Liver (tissue), 9 donors: Measurements from ENCODE around the gene PFKP. TPM values are rescaled to one million over a fixed set of nuclear protein-coding genes. Genes with fewer than 3 reads are reported as not detected.

Experiments used
- DNase-seq: peaks from one replicate; pipeline ENCODE4 v3.0.0-alpha.2; 2017; ENCODE audit warnings: low spot score
- H3K27ac ChIP-seq, 2 donors: one replicate each; pipeline ENCODE4 v1.7.0; 2013; ENCODE audit warnings: inconsistent platforms in 2 of 2, low read length in 2 of 2, control low read depth in 1 of 2, low read depth in 1 of 2, mild to moderate bottlenecking in 1 of 2
- H3K27me3 ChIP-seq, 4 donors: one replicate each; pipeline versions ENCODE4 v1.6.1 to v1.7.0; 2013; ENCODE audit warnings: low read length in 3 of 4, inconsistent platforms in 1 of 4, mild to moderate bottlenecking in 1 of 4, moderate library complexity in 1 of 4; ENCODE audit not compliant: control insufficient read depth in 4 of 4, insufficient read depth in 4 of 4
- H3K36me3 ChIP-seq, 4 donors: one replicate each; pipeline versions ENCODE4 v1.6.1 to v1.7.0; 2013; ENCODE audit warnings: low read length in 3 of 4, mild to moderate bottlenecking in 3 of 4, low read depth in 1 of 4, moderate library complexity in 1 of 4; ENCODE audit not compliant: control insufficient read depth in 4 of 4, insufficient read depth in 3 of 4
- H3K4me1 ChIP-seq, 4 donors: one replicate each; pipeline versions ENCODE4 v1.6.1 to v1.7.0; 2013; ENCODE audit warnings: low read length in 3 of 4, mild to moderate bottlenecking in 3 of 4, moderate library complexity in 1 of 4; ENCODE audit not compliant: control insufficient read depth in 4 of 4, insufficient read depth in 4 of 4
- H3K4me3 ChIP-seq, 3 donors: one replicate each; pipeline versions ENCODE4 v1.6.1 to v1.7.0; 2013; ENCODE audit warnings: low read length in 3 of 3, control low read depth in 1 of 3, low read depth in 1 of 3, mild to moderate bottlenecking in 1 of 3
- H3K9ac ChIP-seq, 2 donors: one replicate each; pipeline ENCODE4 v1.7.0; 2013; ENCODE audit warnings: low read length in 2 of 2, mild to moderate bottlenecking in 2 of 2, moderate library complexity in 2 of 2, control low read depth in 1 of 2, low read depth in 1 of 2
- H3K9me3 ChIP-seq, 4 donors: one replicate each; pipeline versions ENCODE4 v1.6.1 to v1.7.0; 2013; ENCODE audit warnings: low read length in 3 of 4; ENCODE audit not compliant: control insufficient read depth in 4 of 4
- ATF3 ChIP-seq: IDR thresholded peaks from 2 replicates; pipeline ENCODE4 v1.6.1; 2016; ENCODE audit warnings: antibody characterized with exemption
- EGR1 ChIP-seq, 2 donors: IDR thresholded peaks; 2 replicates each; pipeline ENCODE4 v1.6.1; 2016 to 2018; ENCODE audit warnings: antibody characterized with exemption in 2 of 2, low read depth in 2 of 2
- FOXA1 ChIP-seq: IDR thresholded peaks from 2 replicates; pipeline ENCODE4 v1.6.1; 2016; ENCODE audit warnings: antibody characterized with exemption
- FOXA2 ChIP-seq: IDR thresholded peaks from 2 replicates; pipeline ENCODE4 v1.6.1; 2016; ENCODE audit warnings: antibody characterized with exemption
- GABPA ChIP-seq, 2 donors: IDR thresholded peaks in 1 of 2; conservative IDR thresholded peaks in 1 of 2; 2 replicates each; pipeline ENCODE4 v1.6.1; 2016; ENCODE audit warnings: antibody characterized with exemption in 2 of 2, mild to moderate bottlenecking in 1 of 2, moderate library complexity in 1 of 2
- HNF4A ChIP-seq, 2 donors: conservative IDR thresholded peaks; 2 replicates each; pipeline ENCODE4 v1.6.1; 2016; ENCODE audit warnings: antibody characterized with exemption in 2 of 2, mild to moderate bottlenecking in 2 of 2
- HNF4G ChIP-seq: IDR thresholded peaks from 2 replicates; pipeline ENCODE4 v1.6.1; 2016; ENCODE audit warnings: antibody characterized with exemption
- JUND ChIP-seq, 2 donors: IDR thresholded peaks; 2 replicates each; pipeline ENCODE4 v1.6.1; 2016; ENCODE audit warnings: antibody characterized with exemption in 2 of 2
- NR2F2 ChIP-seq: IDR thresholded peaks from 2 replicates; pipeline ENCODE4 v1.6.1; 2016; ENCODE audit warnings: antibody characterized with exemption
- RAD21 ChIP-seq, 2 donors: IDR thresholded peaks; 2 replicates each; pipeline ENCODE4 v1.6.1; 2016; ENCODE audit warnings: antibody characterized with exemption in 2 of 2, mild to moderate bottlenecking in 2 of 2
- RXRA ChIP-seq, 2 donors: IDR thresholded peaks; 2 replicates each; pipeline ENCODE4 v1.6.1; 2017 to 2018; ENCODE audit warnings: antibody characterized with exemption in 2 of 2, mild to moderate bottlenecking in 1 of 2
- SP1 ChIP-seq: IDR thresholded peaks from 2 replicates; pipeline ENCODE4 v1.6.1; 2018; ENCODE audit warnings: antibody characterized with exemption, mild to moderate bottlenecking
- TAF1 ChIP-seq: conservative IDR thresholded peaks from 2 replicates; pipeline ENCODE4 v1.6.1; 2016; ENCODE audit warnings: antibody characterized with exemption, mild to moderate bottlenecking
- YY1 ChIP-seq: IDR thresholded peaks from 2 replicates; pipeline ENCODE4 v1.6.1; 2016; ENCODE audit warnings: antibody characterized with exemption, mild to moderate bottlenecking
- ZBTB33 ChIP-seq: IDR thresholded peaks from 2 replicates; pipeline ENCODE4 v1.6.1; 2016; ENCODE audit warnings: antibody characterized with exemption
- WGBS: extraction: QIAGEN DNeasy Blood & Tissue Kit; methylation state at CpG from one replicate; pipeline ENCODE4 v1.1.7; 2013; 5-methylcytosine and 5-hydroxymethylcytosine counted together
- polyA plus RNA-seq, 2 donors: library from polyadenylated mRNA; stranded (reverse) in 1 of 2; unstranded in 1 of 2; fragments of 200-250 nt in 1 of 2; fragments of >200 nt in 1 of 2; fragmentation: Nextera tagmentation in 1 of 2; extraction: Ambion mirVana in 1 of 2; gene quantifications; one replicate each; pipeline versions ENCODE4 v1.2.1 to v1.2.3, GENCODE V29; 2013 to 2015
- total RNA-seq, 2 donors: library from RNA; depleted of rRNA; stranded (reverse); fragments of >200 nt; gene quantifications; one replicate each; pipeline ENCODE4 v1.2.3, GENCODE V29; 2014
- TF ChIP-seq, protein P1 (sequence below): IDR thresholded peaks from 2 replicates; pipeline ENCODE4 v1.6.1; 2016; ENCODE audit warnings: antibody characterized with exemption
- donor health status: healthy.
- donor health status: healthy.
- donor health status: healthy.
- donor health status: healthy.
- donor health status: healthy.

Gene PFKP
- total and polyA plus RNA-seq, 4 donors, result 1.1 to 5.0 (median 2.8) TPM

DNA sequence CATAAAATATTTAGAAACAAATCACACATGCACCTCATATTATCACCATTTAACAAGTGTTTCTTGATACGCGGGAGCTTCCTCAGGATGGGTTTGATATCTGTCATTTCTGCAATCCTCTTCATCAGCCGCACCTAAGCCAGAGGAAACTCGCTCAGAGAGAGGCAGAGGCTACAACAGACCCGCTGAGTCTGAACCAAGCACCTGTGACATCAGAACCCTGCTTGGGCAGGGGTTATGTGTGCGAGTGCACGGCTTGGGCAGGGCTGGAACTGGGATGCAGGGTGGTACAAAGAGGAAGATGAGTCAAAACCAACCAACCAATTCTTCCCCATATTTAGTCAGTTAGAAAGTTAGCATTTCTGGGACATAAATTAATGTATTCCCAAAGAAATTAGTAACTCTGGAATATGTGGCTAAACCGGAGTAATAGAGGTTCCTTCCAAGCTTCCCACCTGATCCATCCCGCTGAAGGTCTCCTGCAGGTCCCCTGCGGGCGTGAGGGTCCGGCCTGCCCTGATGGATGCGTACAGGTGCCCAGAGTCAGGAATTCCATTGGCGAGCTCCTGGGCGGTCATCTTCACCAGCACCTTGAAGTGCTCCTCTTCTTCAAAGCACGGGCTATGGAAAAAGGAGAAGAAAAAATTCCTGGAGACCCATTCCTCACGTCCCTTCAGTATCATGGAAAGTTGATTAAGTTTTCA lies 79.9 kb downstream of the PFKP start:
- no peaks in the 10 kb centered on the region for H3K4me1 ChIP-seq
- H3K9ac ChIP-seq, result no peak overlapping the region
- TF ChIP-seq RAD21 (IDR thresholded peaks at IDR 0.05) (no peak), RXRA (IDR thresholded peaks at IDR 0.05) (no peak), SP1 (no peak), FOXA1 (no peak), NR2F2 (no peak), TAF1 (no peak), FOXA2 (no peak), HNF4A (conservative IDR thresholded peaks at IDR 0.05) (no peak)
- TF ChIP-seq, protein P1, sequence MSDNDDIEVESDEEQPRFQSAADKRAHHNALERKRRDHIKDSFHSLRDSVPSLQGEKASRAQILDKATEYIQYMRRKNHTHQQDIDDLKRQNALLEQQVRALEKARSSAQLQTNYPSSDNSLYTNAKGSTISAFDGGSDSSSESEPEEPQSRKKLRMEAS, result no peak
- WGBS, result 97% methylated on average over 17 of the region's 17 CpGs
- no peak overlapping the region for H3K27ac ChIP-seq
- no peak overlapping the region for H3K4me3 ChIP-seq
- peaks cover 21 to 92% (median 72%) of the 10 kb centered on the region in 4 donors for H3K36me3 ChIP-seq
- no peaks in the 10 kb centered on the region for H3K27me3 ChIP-seq
- DNase-seq, result no peak
- H3K9me3 ChIP-seq, result no peaks in the 10 kb centered on the region

DNA sequence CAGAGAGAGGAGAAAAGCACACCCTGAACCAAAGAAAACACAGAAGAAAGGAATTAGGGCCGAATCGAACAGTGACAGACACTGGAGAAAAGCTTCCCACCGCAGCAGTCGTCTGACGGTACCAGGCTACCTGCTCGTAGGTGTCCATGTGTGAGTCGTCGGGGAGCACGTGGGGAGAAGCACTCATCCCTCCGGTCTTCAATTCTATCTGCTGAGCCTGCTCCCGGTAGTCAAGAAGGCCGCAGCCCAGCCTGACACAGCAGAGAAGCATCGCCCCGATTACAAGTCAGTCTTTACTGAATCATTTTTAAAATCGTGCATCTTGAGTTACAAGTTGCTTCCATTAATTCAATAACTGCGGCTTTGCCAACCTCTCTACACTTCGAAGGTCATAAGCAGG lies 80.7 kb downstream of the PFKP start:
- 95% methylated on average over 17 of the region's 17 CpGs for WGBS
- Histone ChIP-seq H3K4me3 (no peak overlapping the region), H3K27ac (no peak overlapping the region), H3K27me3 (no peaks in the 10 kb centered on the region), H3K9me3 (no peaks in the 10 kb centered on the region), H3K4me1 (no peaks in the 10 kb centered on the region), H3K36me3 (peaks cover 23 to 93% (median 71%) of the 10 kb centered on the region in 4 donors), H3K9ac (no peak overlapping the region)
- TF ChIP-seq EGR1 (IDR thresholded peaks at IDR 0.05; ENCODE audit: low read depth in 2 of 2), result no peak
- no peak for TF ChIP-seq GABPA (IDR thresholded peaks at IDR 0.05 in 1 of 2, conservative IDR thresholded peaks at IDR 0.05 in 1 of 2)
- no peak for DNase-seq

- Histone ChIP-seq H3K4me3 (no peak overlapping the region), H3K36me3 (peaks cover 20 to 94% (median 68%) of the 10 kb centered on the region in 4 donors), H3K9me3 (no peaks in the 10 kb centered on the region), H3K27ac (no peak overlapping the region), H3K4me1 (no peaks in the 10 kb centered on the region), H3K9ac (no peak overlapping the region), H3K27me3 (no peaks in the 10 kb centered on the region)
- WGBS, result 90% methylated on average over 9 of the region's 9 CpGs
- DNase-seq, result no peak
- TF ChIP-seq RXRA (IDR thresholded peaks at IDR 0.05) (no peak), TAF1 (no peak), FOXA2 (no peak), SP1 (no peak)
Observed at GRCh38 chr10:3148994-3149393, 81.6 kb downstream of the PFKP start.

DNA sequence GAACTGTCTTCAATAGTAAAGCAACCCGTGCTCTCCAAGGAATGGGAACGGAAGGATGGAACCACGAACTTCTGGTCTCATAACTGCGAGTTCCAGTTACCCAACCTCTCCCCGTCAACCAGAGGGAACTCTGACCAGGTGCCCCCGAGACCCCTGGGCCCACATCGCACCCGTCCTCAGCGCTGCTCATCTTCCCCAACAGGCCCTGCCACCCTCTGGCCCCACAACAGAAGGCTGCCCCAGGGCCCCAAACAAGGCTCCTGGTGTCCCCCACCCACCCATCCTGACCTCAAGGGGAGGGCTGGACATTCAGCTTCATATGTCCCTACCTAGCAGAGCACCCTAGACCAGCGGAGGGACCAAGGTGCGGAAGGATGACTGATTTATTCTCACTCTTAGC lies 82.6 kb downstream of the PFKP start:
- Histone ChIP-seq H3K4me1 (no peaks in the 10 kb centered on the region), H3K27ac (no peak overlapping the region)
- no peak for DNase-seq

More for the DNA sequence above, 82.6 kb downstream of the PFKP start:
- no peaks in the 10 kb centered on the region for H3K27me3 ChIP-seq
- WGBS, result 96% methylated on average over 11 of the region's 11 CpGs
- H3K9ac ChIP-seq, result no peak overlapping the region
- no peaks in the 10 kb centered on the region for H3K9me3 ChIP-seq
- no peak for TF ChIP-seq YY1
- TF ChIP-seq JUND (IDR thresholded peaks at IDR 0.05), result no peak
- TF ChIP-seq ATF3, result no peak
- no peak for TF ChIP-seq TAF1
- no peak for TF ChIP-seq GABPA (IDR thresholded peaks at IDR 0.05 in 1 of 2, conservative IDR thresholded peaks at IDR 0.05 in 1 of 2)
- no peak for TF ChIP-seq RAD21 (IDR thresholded peaks at IDR 0.05)
- no peak for TF ChIP-seq FOXA2
- no peak for TF ChIP-seq ZBTB33
- no peak for TF ChIP-seq HNF4A (conservative IDR thresholded peaks at IDR 0.05)
- TF ChIP-seq HNF4G, result no peak
- TF ChIP-seq, protein P1, result no peak
- no peak overlapping the region for H3K4me3 ChIP-seq
- peaks cover 17 to 93% (median 65%) of the 10 kb centered on the region in 4 donors for H3K36me3 ChIP-seq
